ENCODE results near the gene TPM3.
"Not testable (repeated sequence)": the region's sequence is repeated elsewhere in the genome, so short reads cannot be mapped to it uniquely, and the experiment has no call there.

The TPM3 gene

DNA sequence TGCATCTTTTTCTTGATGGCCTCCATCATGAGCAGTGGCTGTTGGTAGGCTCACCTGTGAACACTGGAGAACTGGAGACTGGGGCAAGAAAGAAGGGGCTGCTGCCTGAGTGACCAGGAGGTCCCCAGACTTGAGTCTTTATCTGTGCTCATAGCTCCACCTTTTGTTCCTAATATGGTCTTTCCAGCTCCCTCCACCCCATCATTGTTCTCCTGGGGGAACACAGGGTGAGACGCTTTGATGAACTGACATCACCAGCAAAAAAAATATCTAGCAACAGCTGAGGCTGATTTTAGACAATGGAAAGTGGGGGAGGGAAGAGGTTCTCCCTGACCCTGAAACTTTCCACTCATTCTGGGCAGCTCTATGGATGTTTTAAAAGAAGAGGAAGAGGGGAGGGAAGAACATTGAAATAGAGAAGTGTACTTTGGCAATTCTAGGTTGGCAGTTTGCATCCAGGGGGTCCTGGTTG lies at the start of gene TPM3:
TSS of gene TPM3 (minus strand) at position 111 of the 472 bp plus-strand sequence. CDS start at position 29, 82 bp downstream.
- H3K27ac ChIP-seq = no peak within 1 kb of the TSS
- H3K4me3 ChIP-seq = no peak within 1 kb of the TSS
- TF ChIP-seq, protein P1, sequence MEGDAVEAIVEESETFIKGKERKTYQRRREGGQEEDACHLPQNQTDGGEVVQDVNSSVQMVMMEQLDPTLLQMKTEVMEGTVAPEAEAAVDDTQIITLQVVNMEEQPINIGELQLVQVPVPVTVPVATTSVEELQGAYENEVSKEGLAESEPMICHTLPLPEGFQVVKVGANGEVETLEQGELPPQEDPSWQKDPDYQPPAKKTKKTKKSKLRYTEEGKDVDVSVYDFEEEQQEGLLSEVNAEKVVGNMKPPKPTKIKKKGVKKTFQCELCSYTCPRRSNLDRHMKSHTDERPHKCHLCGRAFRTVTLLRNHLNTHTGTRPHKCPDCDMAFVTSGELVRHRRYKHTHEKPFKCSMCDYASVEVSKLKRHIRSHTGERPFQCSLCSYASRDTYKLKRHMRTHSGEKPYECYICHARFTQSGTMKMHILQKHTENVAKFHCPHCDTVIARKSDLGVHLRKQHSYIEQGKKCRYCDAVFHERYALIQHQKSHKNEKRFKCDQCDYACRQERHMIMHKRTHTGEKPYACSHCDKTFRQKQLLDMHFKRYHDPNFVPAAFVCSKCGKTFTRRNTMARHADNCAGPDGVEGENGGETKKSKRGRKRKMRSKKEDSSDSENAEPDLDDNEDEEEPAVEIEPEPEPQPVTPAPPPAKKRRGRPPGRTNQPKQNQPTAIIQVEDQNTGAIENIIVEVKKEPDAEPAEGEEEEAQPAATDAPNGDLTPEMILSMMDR (IDR thresholded peaks at IDR 0.05) = no peak
- DNase-seq (ENCODE audit: low spot score) = no peak

DNA sequence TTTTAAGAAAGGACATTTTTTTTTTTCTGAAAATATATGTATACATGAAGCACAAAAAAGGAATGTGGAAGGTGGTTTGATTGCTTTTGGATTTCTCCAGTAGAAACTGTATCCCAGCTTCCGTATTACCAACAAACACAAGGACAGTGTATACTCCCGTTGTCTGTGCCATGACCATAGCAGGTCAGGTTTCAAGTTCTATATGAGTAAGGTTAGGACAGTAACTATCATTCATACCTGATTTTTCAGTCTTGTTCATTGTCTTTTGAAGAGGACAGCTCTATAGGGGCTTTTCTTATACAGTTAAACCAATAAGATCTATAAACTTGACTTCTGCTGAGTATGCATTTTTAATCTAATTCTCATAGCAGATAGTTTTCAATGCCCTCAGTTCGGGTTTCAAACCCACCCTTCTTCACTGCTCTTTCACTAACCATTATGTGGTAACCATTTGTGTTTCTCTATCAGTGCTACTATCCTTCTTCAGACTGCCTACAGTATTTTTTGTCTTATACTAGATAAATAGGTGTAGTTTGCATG lies 48.5 kb upstream of the TPM3 start:
- DNase-seq (ENCODE audit: low spot score) = no peak
- no peak overlapping the region for H3K4me3 ChIP-seq
- TF ChIP-seq, protein P1 (IDR thresholded peaks at IDR 0.05) = no peak
- no peak overlapping the region for H3K27ac ChIP-seq

DNA sequence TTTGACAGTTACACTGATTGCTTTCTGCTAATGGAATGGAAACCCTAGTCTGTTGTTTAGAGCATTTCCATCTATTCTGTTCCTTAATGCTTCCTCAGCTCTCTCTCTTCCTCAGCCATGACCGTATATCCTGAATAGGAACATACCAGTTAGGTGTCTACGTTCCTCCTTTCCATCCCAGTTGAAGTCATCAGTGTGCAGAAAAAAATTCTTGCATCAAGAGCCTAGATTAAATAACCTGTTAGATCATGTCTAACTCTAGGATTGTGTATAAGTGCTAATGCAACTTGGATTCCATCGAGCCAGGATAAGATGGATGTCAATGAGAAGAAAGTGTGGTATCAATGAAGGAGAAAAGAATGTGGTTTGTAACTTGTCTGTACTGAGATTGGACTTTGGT lies 47.6 kb upstream of the TPM3 start:
- Histone ChIP-seq H3K27ac (no peak overlapping the region), H3K4me3 (no peak overlapping the region)
- TF ChIP-seq, protein P1 (IDR thresholded peaks at IDR 0.05) = no peak
- no peak for DNase-seq (ENCODE audit: low spot score)

DNA sequence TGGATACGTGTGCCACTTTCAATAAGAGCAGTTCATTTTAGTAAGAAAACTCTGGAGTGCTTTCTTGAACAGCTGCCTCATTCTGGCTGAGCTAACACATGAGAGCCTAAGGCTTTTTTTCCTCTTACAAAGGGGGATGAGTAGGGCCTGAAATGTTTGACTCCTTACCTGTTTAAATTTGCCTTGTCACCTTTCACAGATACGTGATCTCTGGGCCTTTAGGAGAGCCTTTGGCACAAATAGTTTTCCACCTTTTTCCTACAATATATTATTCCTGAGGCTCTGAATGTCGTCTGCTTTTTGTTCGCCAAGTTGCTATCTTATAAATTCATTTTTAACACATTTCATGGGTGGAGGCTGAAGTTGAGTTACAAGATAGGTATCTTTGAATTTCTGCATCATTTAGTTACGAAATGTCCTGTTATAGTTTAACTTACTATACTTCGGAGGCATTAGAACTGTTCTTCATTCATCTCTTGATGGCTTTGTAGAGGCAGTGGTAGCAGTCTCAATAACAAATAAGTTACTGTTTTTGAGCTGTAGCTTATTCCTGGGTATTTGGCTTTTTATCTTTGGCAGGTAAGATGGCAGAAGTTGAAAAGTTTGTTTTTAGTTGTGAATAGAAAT lies 46.1 kb upstream of the TPM3 start:
- DNase-seq (ENCODE audit: low spot score) = no peak
- TF ChIP-seq, protein P1 (IDR thresholded peaks at IDR 0.05) = no peak
- H3K27ac ChIP-seq = no peak overlapping the region
- H3K4me3 ChIP-seq = no peak overlapping the region

DNA sequence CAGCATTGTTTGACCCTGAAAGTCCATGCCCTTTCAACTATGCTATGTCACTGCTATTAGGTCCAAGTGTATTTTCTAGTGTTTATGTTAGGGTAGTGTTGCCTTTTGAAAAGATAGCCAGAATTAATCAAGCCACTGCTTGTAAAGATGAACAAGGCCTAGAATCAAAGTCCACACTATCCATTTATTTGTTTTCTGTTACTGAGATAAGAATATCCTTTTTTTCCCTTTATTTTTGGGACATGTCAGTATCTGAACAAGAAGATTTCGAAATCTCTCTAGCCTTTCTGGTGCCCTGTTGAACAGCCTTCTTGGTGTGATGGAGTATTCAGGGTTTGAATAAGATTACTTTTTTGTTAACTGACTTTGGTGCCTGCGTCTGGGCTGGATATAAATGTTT lies 45.5 kb upstream of the TPM3 start:
- Histone ChIP-seq H3K4me3 (no peak overlapping the region), H3K27ac (no peak overlapping the region)
- no peak for DNase-seq (ENCODE audit: low spot score)
- TF ChIP-seq, protein P1 (IDR thresholded peaks at IDR 0.05) = no peak

DNA sequence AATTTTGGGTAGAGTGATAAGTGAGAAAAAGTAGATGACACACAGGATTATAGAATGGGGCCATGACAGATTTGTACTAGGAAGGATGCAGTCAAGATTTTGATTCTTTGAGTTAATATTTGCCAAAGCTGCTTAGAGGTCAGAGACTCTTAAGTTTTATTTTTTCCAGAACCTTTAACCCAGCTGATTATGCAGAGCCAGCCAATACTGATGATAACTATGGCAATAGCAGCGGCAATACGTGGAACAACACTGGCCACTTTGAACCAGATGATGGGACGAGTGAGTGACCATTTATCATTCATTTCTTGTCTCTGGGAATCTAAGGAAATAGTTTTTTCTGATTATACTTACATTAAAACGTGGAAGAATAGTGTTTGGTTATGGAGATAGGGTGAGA lies 45.0 kb upstream of the TPM3 start:
- DNase-seq (ENCODE audit: low spot score) = no peak
- no peak overlapping the region for H3K27ac ChIP-seq
- TF ChIP-seq, protein P1 (IDR thresholded peaks at IDR 0.05) = no peak
- no peak overlapping the region for H3K4me3 ChIP-seq

DNA sequence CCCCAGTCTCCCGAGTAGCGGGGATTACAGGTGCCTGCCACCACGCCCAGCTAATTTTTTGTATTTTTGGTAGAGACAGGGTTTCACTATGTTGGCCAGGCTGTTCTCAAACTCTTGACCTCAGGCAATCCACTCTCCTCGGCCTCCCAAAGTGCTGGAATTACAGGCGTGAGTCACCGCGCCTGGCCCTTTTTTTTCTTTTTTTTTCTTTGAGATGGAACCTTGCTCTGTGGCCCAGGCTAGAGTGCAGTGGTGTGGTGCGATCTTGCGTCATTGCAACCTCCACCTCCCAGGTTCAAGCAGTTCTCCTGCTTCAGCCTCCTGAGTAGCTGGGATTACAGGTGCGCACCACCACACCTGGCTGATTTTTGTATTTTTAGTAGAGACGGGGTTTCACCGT lies 41.2 kb upstream of the TPM3 start:
- H3K27ac ChIP-seq; DNase-seq (ENCODE audit: low spot score); H3K4me3 ChIP-seq: not testable (repeated sequence)

DNA sequence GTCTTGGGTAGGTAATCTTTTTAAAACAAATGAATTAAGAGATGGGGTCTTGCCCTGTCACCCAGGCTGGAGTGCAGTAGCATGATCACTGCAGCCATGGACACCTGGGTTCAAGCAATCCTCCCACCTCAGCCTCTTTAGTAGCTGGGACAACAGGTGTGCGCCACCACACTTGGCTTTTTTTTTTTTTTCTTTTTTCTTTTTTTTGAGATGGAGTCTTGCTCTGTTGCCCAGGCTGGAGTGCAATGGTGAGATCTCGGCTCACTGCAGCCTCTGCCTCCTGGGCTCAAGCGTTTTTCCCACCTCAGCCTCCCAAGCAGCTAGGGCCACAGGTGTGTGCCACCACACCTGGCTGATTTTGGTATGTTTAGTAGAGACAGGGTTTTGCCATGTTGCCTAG lies 39.2 kb upstream of the TPM3 start:
- not testable (repeated sequence) for H3K27ac ChIP-seq; DNase-seq (ENCODE audit: low spot score); H3K4me3 ChIP-seq
